Aortic smooth muscle cell (primary cell): ENCODE data around the gene ATPAF2. TPM values are rescaled to one million over a fixed set of nuclear protein-coding genes. Genes with fewer than 3 reads are reported as not detected.

ENCODE experiments used
- total RNA-seq: library from RNA; depleted of rRNA; stranded (reverse); fragments of >200 nt; gene quantifications from 2 replicates; pipeline ENCODE4 v1.2.3, GENCODE V29; 2014

The ATPAF2 gene
- 12.9 and 14.4 TPM in 2 replicates for total RNA-seq

DNA sequence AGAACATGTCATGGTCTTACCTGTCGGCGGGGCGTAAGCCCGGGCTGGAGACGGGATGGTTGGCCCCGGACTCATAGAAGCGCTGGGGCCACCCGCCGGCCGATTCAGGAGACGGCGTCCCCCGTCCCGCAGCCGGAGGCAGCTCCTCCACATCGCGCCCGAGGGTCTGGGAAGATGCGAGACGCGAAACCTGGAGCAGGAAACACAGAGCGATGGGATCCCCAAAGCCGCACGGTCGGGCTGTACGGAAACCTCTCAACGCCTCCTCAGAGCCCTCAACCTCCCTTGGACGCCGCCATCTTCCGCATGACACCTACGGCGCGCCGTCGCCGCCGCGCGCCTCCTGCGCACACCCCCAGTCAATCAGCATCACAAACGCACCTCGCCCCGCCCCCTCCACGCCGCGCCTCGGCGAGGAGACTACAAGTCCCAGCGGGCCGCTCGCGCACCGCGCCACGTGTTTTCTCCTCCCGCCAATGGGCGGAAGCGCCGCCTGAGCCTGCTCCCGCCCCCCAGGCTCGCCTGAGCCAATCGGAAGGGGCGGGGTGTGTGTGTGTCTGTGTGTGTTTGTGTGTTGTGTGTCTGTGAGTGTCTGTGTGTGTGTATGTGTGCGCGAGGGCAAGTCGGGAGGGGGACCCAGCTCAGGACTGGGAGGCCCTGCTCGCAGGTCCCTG lies at the start of gene ATPAF2, which contains the start of gene GID4:
TSS of gene ATPAF2 (minus strand) at position 308 of the 674 bp plus-strand sequence. CDS start at position 153, 155 bp downstream.
TSS of gene GID4 (plus strand) at position 548 of the 674 bp plus-strand sequence. CDS start at position 605, 57 bp downstream.

DNA sequence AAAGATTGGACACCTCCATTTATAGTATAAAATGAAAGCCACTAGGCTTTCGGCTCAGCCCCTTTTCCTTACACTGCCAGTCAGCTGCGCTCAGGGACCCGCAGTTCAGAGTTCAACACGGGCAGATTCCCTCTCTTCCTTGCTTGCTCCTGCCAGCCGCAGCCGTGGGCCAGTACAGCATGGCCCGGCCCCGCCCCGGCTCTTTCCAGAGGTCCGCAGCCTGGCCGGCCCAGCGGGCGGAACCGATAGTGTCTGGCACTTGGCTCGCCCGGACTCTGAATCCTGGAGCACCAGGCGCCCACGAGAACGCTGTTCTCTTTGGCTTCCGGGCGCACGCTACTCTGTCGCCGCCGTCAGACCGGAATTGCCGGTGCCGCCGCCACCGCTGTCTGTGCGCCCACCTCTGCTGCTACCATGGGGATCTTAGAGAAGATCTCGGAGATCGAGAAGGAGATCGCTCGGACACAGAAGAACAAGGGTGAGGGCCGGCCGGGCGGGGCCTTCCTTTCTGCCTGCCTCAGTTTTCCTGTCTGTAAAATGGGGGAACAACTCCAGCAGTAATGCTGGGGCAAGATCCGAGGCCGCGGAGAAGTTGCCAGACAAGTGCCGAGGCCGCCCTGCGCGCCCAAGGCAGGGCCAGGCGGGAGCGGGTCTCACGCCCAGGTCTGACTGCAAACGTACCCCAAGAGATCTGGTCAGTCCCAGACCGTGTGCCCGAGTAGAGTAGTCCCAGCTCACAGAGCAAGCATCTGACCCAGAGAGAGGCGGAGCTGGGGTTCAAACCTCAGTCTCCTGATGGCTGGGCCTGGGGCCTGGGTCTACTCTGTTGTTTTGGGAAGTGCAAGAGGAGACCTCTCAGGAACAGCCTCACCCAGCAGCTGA lies 48.9 kb upstream of the ATPAF2 start, which contains the start of gene DRG2:
TSS of gene DRG2 (plus strand) at position 339 of the 882 bp plus-strand sequence. CDS start at position 415, 76 bp downstream.

DNA sequence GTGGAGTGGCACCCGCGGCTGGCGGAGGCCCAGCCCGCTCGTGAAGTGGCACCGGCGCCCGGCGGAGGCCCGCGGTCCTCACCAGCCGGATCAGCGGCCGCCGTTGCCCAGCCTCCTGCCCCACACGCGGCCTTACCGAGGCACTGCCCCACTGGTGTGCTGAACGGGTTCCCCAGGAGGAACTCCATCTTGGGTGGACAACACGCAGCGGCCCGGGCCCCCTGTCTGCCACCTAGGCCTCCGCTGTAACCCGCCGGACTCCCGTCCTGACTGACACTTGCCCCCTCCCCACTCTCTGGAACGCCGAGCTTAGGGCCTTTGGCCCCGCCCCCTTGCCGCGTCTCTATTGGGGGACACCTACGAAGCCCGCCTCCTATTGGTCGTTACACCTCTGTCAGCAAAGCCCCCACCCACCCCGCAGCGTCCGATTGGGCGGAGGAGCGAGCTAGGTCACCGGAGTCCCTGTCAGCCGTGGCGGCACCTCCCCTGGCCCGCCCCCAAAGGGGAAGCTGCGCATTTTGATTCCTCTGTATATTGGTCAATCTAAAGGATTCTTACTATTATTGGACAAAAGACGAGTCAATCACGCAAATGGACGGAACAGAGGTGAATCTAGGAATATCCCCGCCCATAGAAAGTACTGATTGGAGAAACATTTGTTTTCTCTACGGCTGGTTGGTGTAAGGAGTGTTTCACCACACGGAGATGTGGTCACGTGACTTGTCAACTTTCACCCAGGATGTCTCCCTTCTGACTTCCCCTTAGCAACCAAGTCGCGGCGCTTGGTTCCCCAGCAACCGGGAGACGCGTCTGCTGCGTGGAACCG lies 66.6 kb downstream of the ATPAF2 start, which contains the start of the genes DRC3 and TOM1L2:
TSS of gene DRC3 (plus strand) at position 737 of the 826 bp plus-strand sequence. CDS start 4,737 bp downstream, outside the sequence.
TSS of gene TOM1L2 (minus strand) at position 275 of the 826 bp plus-strand sequence. CDS start at position 188, 87 bp downstream.

Other genes starting within 250 kb of the ATPAF2 start
- gene SREBF1, start 202.2 kb downstream of the ATPAF2 start, total RNA-seq: 43.2 and 73.2 TPM in 2 replicates
- gene TOM1L2, start 66.8 kb downstream of the ATPAF2 start, total RNA-seq: 33.2 and 40.4 TPM in 2 replicates
- 0.66 and 0.81 TPM in 2 replicates for gene DRC3, start 66.3 kb downstream of the ATPAF2 start, total RNA-seq
- 4.0 and 5.3 TPM in 2 replicates for gene GID4, start 240 bp upstream of the ATPAF2 start, total RNA-seq
- gene DRG2, start 48.8 kb upstream of the ATPAF2 start, total RNA-seq: 27.7 and 28.5 TPM in 2 replicates
- gene MYO15A, start 69.6 kb upstream of the ATPAF2 start, total RNA-seq: 0.99 and 1.6 TPM in 2 replicates
- gene ALKBH5, start 144.7 kb upstream of the ATPAF2 start, total RNA-seq: 89.7 and 115 TPM in 2 replicates
- 27.3 and 29.3 TPM in 2 replicates for gene LLGL1, start 186.5 kb upstream of the ATPAF2 start, total RNA-seq
- 408 and 546 TPM in 2 replicates for gene FLII, start 219.6 kb upstream of the ATPAF2 start, total RNA-seq
- 15.1 and 29.2 TPM in 2 replicates for gene MIEF2, start 221.5 kb upstream of the ATPAF2 start, total RNA-seq